H9 (cell line): ENCODE measurements around the gene CASK. TPM values are rescaled to one million over a fixed set of nuclear protein-coding genes. Genes with fewer than 3 reads are reported as not detected.

ENCODE experiments used
- DNase-seq: peaks from one replicate; pipeline ENCODE4 v3.0.0-alpha.2; 2017
- H2AFZ ChIP-seq: one replicate; pipeline ENCODE4 v1.6.1; 2013; ENCODE audit warnings: mild to moderate bottlenecking, low read length, control low read depth, moderate library complexity
- H2AK5ac ChIP-seq: 2 replicates; pipeline ENCODE4 v1.6.1; 2013; ENCODE audit warnings: low read length, control low read depth, mixed read lengths; ENCODE audit not compliant: insufficient read length
- H2BK120ac ChIP-seq: one replicate; pipeline ENCODE4 v1.6.1; 2013; ENCODE audit warnings: low read depth, mild to moderate bottlenecking, low read length, control low read depth, inconsistent platforms; ENCODE audit not compliant: poor library complexity, severe bottlenecking
- H2BK12ac ChIP-seq: 2 replicates; pipeline ENCODE4 v1.6.1; 2013; ENCODE audit warnings: low read length, control low read depth, mixed read lengths, low read depth; ENCODE audit not compliant: insufficient read length
- H2BK15ac ChIP-seq: 2 replicates; pipeline ENCODE4 v1.6.1; 2013; ENCODE audit warnings: low read depth, low read length, control low read depth
- H2BK20ac ChIP-seq: one replicate; pipeline ENCODE4 v1.6.1; 2013; ENCODE audit warnings: low read depth, mild to moderate bottlenecking, low read length, control low read depth, inconsistent platforms; ENCODE audit not compliant: poor library complexity, severe bottlenecking
- H2BK5ac ChIP-seq: 2 replicates; pipeline ENCODE4 v1.6.1; 2013; ENCODE audit warnings: low read length, control low read depth, mixed read lengths; ENCODE audit not compliant: insufficient read length
- H3K14ac ChIP-seq: 2 replicates; pipeline ENCODE4 v1.6.1; 2013; ENCODE audit warnings: low read length, control low read depth; ENCODE audit not compliant: insufficient read depth
- H3K18ac ChIP-seq: 2 replicates; pipeline ENCODE4 v1.6.1; 2013; ENCODE audit warnings: low read depth, mild to moderate bottlenecking, mixed read lengths, low read length, control low read depth; ENCODE audit not compliant: insufficient read length
- H3K23ac ChIP-seq: 2 replicates; pipeline ENCODE4 v1.6.1; 2013; ENCODE audit warnings: low read length, control low read depth, mixed read lengths, low read depth; ENCODE audit not compliant: insufficient read length
- H3K23me2 ChIP-seq: 2 replicates; pipeline ENCODE4 v1.6.1; 2013; ENCODE audit warnings: low read depth, mild to moderate bottlenecking, mixed read lengths, low read length, control low read depth; ENCODE audit not compliant: insufficient read length, poor library complexity, severe bottlenecking
- H3K27ac ChIP-seq: 2 replicates; pipeline ENCODE4 v1.5.1; 2013; ENCODE audit warnings: low read length, control low read depth, mixed read lengths, low read depth; ENCODE audit not compliant: insufficient read length
- H3K27me3 ChIP-seq: 2 replicates; pipeline ENCODE4 v1.6.1; 2013; ENCODE audit warnings: low read length, control low read depth, inconsistent platforms; ENCODE audit not compliant: insufficient read depth
- H3K4ac ChIP-seq: 2 replicates; pipeline ENCODE4 v1.6.1; 2013; ENCODE audit warnings: low read depth, mild to moderate bottlenecking, control low read depth, inconsistent platforms, low read length, moderate library complexity
- H3K4me1 ChIP-seq: 2 replicates; pipeline ENCODE4 v1.6.1; 2013; ENCODE audit warnings: low read length, control low read depth, inconsistent platforms; ENCODE audit not compliant: insufficient read depth
- H3K4me2 ChIP-seq: 2 replicates; pipeline ENCODE4 v1.6.1; 2013; ENCODE audit warnings: low read length, control low read depth, mixed read lengths; ENCODE audit not compliant: insufficient read length, insufficient read depth
- H3K56ac ChIP-seq: 2 replicates; pipeline ENCODE4 v1.6.1; 2013; ENCODE audit warnings: low read depth, mild to moderate bottlenecking, mixed read lengths, low read length, control low read depth; ENCODE audit not compliant: insufficient read length
- H3K79me1 ChIP-seq: 2 replicates; pipeline ENCODE4 v1.6.1; 2013; ENCODE audit warnings: low read depth, mild to moderate bottlenecking, moderate library complexity, low read length, control low read depth, inconsistent platforms; ENCODE audit not compliant: insufficient read depth, poor library complexity, severe bottlenecking
- H3K79me2 ChIP-seq: 2 replicates; pipeline ENCODE4 v1.6.1; 2013; ENCODE audit warnings: low read length, control low read depth, inconsistent platforms; ENCODE audit not compliant: insufficient read depth
- H3K9ac ChIP-seq: 2 replicates; pipeline ENCODE4 v1.6.1; 2013; ENCODE audit warnings: low read length, control low read depth, mixed read lengths; ENCODE audit not compliant: insufficient read length; ENCODE audit errors: extremely low read depth
- H3K9me3 ChIP-seq: one replicate; pipeline ENCODE4 v1.6.1; 2013; ENCODE audit warnings: low read depth, low read length, inconsistent platforms; ENCODE audit not compliant: control insufficient read depth
- H3T11ph ChIP-seq: one replicate; pipeline ENCODE4 v1.6.1; 2013; ENCODE audit warnings: mild to moderate bottlenecking, low read length, control low read depth, inconsistent platforms
- H4K20me1 ChIP-seq: one replicate; pipeline ENCODE4 v1.6.1; 2013; ENCODE audit not compliant: control insufficient read depth, insufficient read length, insufficient read depth
- H4K5ac ChIP-seq: 2 replicates; pipeline ENCODE4 v1.6.1; 2013; ENCODE audit warnings: low read depth, mild to moderate bottlenecking, mixed read lengths, low read length, control low read depth; ENCODE audit not compliant: insufficient read length
- H4K8ac ChIP-seq: replicated peaks from 2 replicates; pipeline ENCODE4 v1.6.1; 2013; ENCODE audit warnings: low read length, control low read depth, mixed read lengths, low read depth; ENCODE audit not compliant: insufficient read length
- H4K91ac ChIP-seq: 2 replicates; pipeline ENCODE4 v1.6.1; 2013; ENCODE audit warnings: low read depth, mild to moderate bottlenecking, moderate library complexity, mixed read lengths, low read length, control low read depth; ENCODE audit not compliant: insufficient read length
- H3K27ac Mint-ChIP-seq, 3 experiments: 2 replicates in 2 of 3; 3 replicates in 1 of 3; pipeline ENCODE4 v1.8.0; 2020 to 2021; ENCODE audit warnings: mixed read lengths in 3 of 3, mild to moderate bottlenecking in 1 of 3, moderate library complexity in 1 of 3
- H3K27me3 Mint-ChIP-seq: 2 replicates; pipeline ENCODE4 v1.8.0; 2021; ENCODE audit warnings: low read depth, mild to moderate bottlenecking, moderate library complexity, mixed read lengths
- H3K36me3 Mint-ChIP-seq, 3 experiments: 2 replicates in 2 of 3; 3 replicates in 1 of 3; pipeline ENCODE4 v1.8.0; 2020 to 2021; ENCODE audit warnings: low read depth in 3 of 3, mixed read lengths in 3 of 3; ENCODE audit not compliant: insufficient read depth in 1 of 3
- H3K4me1 Mint-ChIP-seq, 2 experiments: 2 replicates each; pipeline ENCODE4 v1.8.0; 2020; ENCODE audit warnings: mixed read lengths in 2 of 2
- H3K4me3 Mint-ChIP-seq, 2 experiments: 2 replicates in 1 of 2; 3 replicates in 1 of 2; pipeline ENCODE4 v1.8.0; 2020 to 2021; ENCODE audit warnings: mild to moderate bottlenecking in 2 of 2, mixed read lengths in 2 of 2, moderate library complexity in 1 of 2
- H3K9me3 Mint-ChIP-seq, 2 experiments: 2 replicates in 1 of 2; 3 replicates in 1 of 2; pipeline ENCODE4 v1.8.0; 2020; ENCODE audit warnings: mild to moderate bottlenecking in 2 of 2, mixed read lengths in 2 of 2, moderate library complexity in 1 of 2
- WGBS: extraction: QIAGEN DNeasy Blood & Tissue Kit; methylation state at CpG from one replicate; pipeline ENCODE4 v1.1.7; 2013; ENCODE audit warnings: missing lambda C conversion rate, low lambda C conversion rate, mixed read lengths; ENCODE audit not compliant: insufficient read length; ENCODE audit errors: extremely low coverage; 5-methylcytosine and 5-hydroxymethylcytosine counted together
- total RNA-seq: library from RNA; stranded (reverse); gene quantifications from 2 replicates; pipeline ENCODE4 v1.2.1, GENCODE V29; 2021
- TF ChIP-seq, protein P1 (sequence below): fragments of 200-600 bp; sonication (generic); conservative IDR thresholded peaks from 3 replicates; pipeline ENCODE4 v1.8.0; 2021; ENCODE audit warnings: antibody characterized with exemption, mild to moderate bottlenecking

Gene CASK
- total RNA-seq, 1 experiment from 2014 or later, result 44.1 TPM

DNA sequence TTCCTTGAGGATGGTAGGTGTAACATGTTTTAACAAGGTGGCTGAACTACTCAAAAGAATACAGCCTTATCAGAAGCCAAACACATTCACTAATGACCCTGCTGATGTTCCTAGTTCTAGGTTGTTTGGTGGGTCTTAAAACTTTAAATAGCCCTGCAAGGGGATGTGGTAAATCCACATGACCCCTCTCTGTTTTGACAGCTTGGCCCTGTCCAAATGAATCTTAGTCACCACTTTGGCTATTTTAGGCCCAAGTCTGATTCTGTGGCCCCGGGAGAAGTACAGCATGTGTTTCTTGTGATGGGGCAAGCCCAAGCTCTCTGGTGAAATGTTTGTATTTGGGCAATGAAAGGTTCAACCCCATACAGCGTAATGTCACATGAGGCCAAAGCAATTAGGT is 289.1 kb downstream of the CASK start:
- H2BK15ac ChIP-seq, result no peak overlapping the region
- no peak overlapping the region for H4K8ac ChIP-seq
- no peak overlapping the region for H3T11ph ChIP-seq
- TF ChIP-seq, protein P1, sequence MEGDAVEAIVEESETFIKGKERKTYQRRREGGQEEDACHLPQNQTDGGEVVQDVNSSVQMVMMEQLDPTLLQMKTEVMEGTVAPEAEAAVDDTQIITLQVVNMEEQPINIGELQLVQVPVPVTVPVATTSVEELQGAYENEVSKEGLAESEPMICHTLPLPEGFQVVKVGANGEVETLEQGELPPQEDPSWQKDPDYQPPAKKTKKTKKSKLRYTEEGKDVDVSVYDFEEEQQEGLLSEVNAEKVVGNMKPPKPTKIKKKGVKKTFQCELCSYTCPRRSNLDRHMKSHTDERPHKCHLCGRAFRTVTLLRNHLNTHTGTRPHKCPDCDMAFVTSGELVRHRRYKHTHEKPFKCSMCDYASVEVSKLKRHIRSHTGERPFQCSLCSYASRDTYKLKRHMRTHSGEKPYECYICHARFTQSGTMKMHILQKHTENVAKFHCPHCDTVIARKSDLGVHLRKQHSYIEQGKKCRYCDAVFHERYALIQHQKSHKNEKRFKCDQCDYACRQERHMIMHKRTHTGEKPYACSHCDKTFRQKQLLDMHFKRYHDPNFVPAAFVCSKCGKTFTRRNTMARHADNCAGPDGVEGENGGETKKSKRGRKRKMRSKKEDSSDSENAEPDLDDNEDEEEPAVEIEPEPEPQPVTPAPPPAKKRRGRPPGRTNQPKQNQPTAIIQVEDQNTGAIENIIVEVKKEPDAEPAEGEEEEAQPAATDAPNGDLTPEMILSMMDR, result no peak
- no peak overlapping the region for H3K4ac ChIP-seq
- no peak overlapping the region for H2AK5ac ChIP-seq
- H3K4me1 ChIP-seq, result no peaks in the 10 kb centered on the region
- no peaks in the 10 kb centered on the region for H3K79me1 ChIP-seq
- no peak overlapping the region for H2BK5ac ChIP-seq
- H4K5ac ChIP-seq, result no peak overlapping the region
- H4K20me1 ChIP-seq, result no peaks in the 10 kb centered on the region
- H3K27me3 ChIP-seq, result no peaks in the 10 kb centered on the region
- no peak for DNase-seq
- H3K56ac ChIP-seq, result no peak overlapping the region
- H2AFZ ChIP-seq, result no peak overlapping the region
- H2BK12ac ChIP-seq, result no peak overlapping the region
- H3K27ac ChIP-seq, result no peak overlapping the region
- WGBS, result no CpG with 5 or more reads among the region's 2 CpGs
- no peak overlapping the region for H3K4me3 Mint-ChIP-seq
- H3K27me3 Mint-ChIP-seq, result no peaks in the 10 kb centered on the region
- H3K18ac ChIP-seq, result no peak overlapping the region
- H3K27ac Mint-ChIP-seq, result no peak overlapping the region
- H3K36me3 Mint-ChIP-seq, result peaks cover 9 to 16% (median 12%) of the 10 kb centered on the region in 3 experiments
- H3K4me1 Mint-ChIP-seq, result peaks cover 3 to 11% of the 10 kb centered on the region in 2 experiments
- H3K9ac ChIP-seq, result no peak overlapping the region
- no peaks in the 10 kb centered on the region for H3K23me2 ChIP-seq
- no peak overlapping the region for H3K14ac ChIP-seq
- no peak overlapping the region for H2BK20ac ChIP-seq
- H2BK120ac ChIP-seq, result no peak overlapping the region
- no peak overlapping the region for H3K4me2 ChIP-seq
- H3K23ac ChIP-seq, result no peak overlapping the region
- no peak overlapping the region for H4K91ac ChIP-seq
- H3K9me3 ChIP-seq, result no peaks in the 10 kb centered on the region
- peaks cover 27 to 30% of the 10 kb centered on the region in 2 experiments for H3K9me3 Mint-ChIP-seq
- no peaks in the 10 kb centered on the region for H3K79me2 ChIP-seq
